HEK293T (cell line): ENCODE results near the gene INSL3.

Experiments
- CTBP1 ChIP-seq: fragments of 450-650 bp; IDR thresholded peaks from 2 replicates; pipeline ENCODE4 v1.6.1; 2016; ENCODE audit warnings: borderline replicate concordance
- ELF4 ChIP-seq: fragments of 450-650 bp; IDR thresholded peaks from 2 replicates; pipeline ENCODE4 v1.6.1; 2017; ENCODE audit warnings: antibody characterized with exemption
- FOXA1 ChIP-seq: fragments of 450-650 bp; IDR thresholded peaks from 2 replicates; pipeline ENCODE4 v1.6.1; 2016; ENCODE audit warnings: mild to moderate bottlenecking
- FOXK2 ChIP-seq: fragments of 450-650 bp; IDR thresholded peaks from 2 replicates; pipeline ENCODE4 v1.6.1; 2016; ENCODE audit warnings: mild to moderate bottlenecking
- FOXM1 ChIP-seq: fragments of 450-650 bp; IDR thresholded peaks from 2 replicates; pipeline ENCODE4 v1.6.1; 2017; ENCODE audit warnings: mild to moderate bottlenecking, borderline replicate concordance
- NFRKB ChIP-seq: fragments of 450-650 bp; IDR thresholded peaks from 2 replicates; pipeline ENCODE4 v1.6.1; 2016; ENCODE audit warnings: mild to moderate bottlenecking, moderate library complexity
- SP1 ChIP-seq: fragments of 450-650 bp; IDR thresholded peaks from 2 replicates; pipeline ENCODE4 v1.6.1; 2017

DNA sequence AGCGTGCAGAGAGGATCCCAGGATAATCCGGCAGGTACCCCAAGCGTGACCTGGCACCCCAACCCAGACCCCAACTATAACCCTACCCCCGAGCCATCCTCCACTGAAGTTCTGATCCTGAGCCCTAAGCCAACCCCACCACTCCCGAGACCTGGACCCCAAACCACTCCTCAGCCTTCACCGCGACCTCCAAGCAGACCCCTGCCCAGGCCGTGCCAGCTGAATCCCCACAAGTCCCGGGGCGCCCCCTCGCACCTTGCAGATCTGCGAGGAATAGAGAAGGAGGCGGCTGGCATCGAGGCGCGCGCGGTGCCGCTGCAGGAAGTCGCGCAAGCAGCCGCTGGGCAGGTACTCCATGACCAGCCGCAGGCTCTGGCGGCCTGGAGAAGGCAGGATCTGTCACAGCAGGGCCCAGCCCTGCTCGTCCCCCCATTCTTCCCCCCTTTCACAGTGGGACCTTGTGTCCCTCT, 10.1 kb upstream of the INSL3 start:
- no peak for TF ChIP-seq CTBP1
- TF ChIP-seq NFRKB: no peak
- no peak for TF ChIP-seq ELF4
- TF ChIP-seq SP1: no peak
- TF ChIP-seq FOXA1: no peak
- no peak for TF ChIP-seq FOXK2
- TF ChIP-seq FOXM1: no peak
